Spinal cord (tissue), 10 donors: ENCODE measurements around the gene MREG. TPM values are rescaled to one million over a fixed set of nuclear protein-coding genes. Genes with fewer than 3 reads are reported as not detected.
"Not testable (repeated sequence)": the region's sequence is repeated elsewhere in the genome, so short reads cannot be mapped to it uniquely, and the experiment has no call there.

Experiments used
- DNase-seq, 6 donors: peaks; one replicate each; pipeline versions ENCODE4 v3.0.0 to v3.0.0-alpha.2; 2013 to 2015; ENCODE audit warnings: low spot score in 6 of 6, low read depth in 4 of 6
- H3K27ac ChIP-seq: one replicate; pipeline ENCODE4 v1.5.1; 2013; ENCODE audit warnings: low read depth, low read length, control low read depth
- H3K27me3 ChIP-seq: one replicate; pipeline ENCODE4 v1.6.1; 2013; ENCODE audit warnings: low read length; ENCODE audit not compliant: control insufficient read depth, insufficient read depth
- H3K36me3 ChIP-seq: one replicate; pipeline ENCODE4 v1.6.1; 2013; ENCODE audit warnings: low read length; ENCODE audit not compliant: control insufficient read depth, insufficient read depth
- H3K4me1 ChIP-seq: one replicate; pipeline ENCODE4 v1.6.1; 2013; ENCODE audit warnings: low read length; ENCODE audit not compliant: control insufficient read depth, insufficient read depth
- H3K4me3 ChIP-seq: one replicate; pipeline ENCODE4 v1.5.1; 2013; ENCODE audit warnings: low read depth, low read length, control low read depth
- H3K9me3 ChIP-seq: one replicate; pipeline ENCODE4 v1.6.1; 2013; ENCODE audit warnings: low read length; ENCODE audit not compliant: control insufficient read depth, insufficient read depth
- WGBS: methylation state at CpG from one replicate; pipeline ENCODE4 v1.1.5; 2013; ENCODE audit warnings: missing lambda C conversion rate; ENCODE audit not compliant: insufficient coverage; 5-methylcytosine and 5-hydroxymethylcytosine counted together
- polyA plus RNA-seq, 2 donors: library from polyadenylated mRNA; unstranded; fragments of 120-200 nt; gene quantifications; one replicate each; pipeline ENCODE4 v1.2.1, GENCODE V29; 2013; ENCODE audit not compliant: insufficient read length in 2 of 2
- total RNA-seq, 2 donors: library from RNA; depleted of rRNA in 1 of 2; stranded (reverse); fragments of 120-200 nt in 1 of 2; fragments of >200 nt in 1 of 2; gene quantifications; one replicate each; pipeline versions ENCODE4 v1.2.3 to v1.2.4, GENCODE V29; 2013 to 2014
- donor health status: healthy.

Gene MREG
- total and polyA plus RNA-seq, 4 donors: 4.5 to 11.6 (median 6.7) TPM

DNA sequence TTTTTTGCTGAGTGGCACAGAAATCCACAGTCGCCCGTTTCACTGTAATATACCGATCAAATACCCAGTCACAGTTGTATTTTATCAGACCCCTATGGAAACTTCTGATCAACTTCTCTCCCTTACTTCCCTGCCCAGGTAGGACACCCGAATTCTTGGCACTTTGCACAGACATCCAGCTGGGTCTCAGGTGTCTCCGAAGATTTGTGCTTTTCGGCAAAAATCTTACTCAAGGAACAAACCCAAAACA, 596 bp downstream of the MREG start:
- DNase-seq: peak in 1 of 6 donors; percentile 28
- Histone ChIP-seq H3K36me3 (peaks cover 3% of the 10 kb centered on the region), H3K4me1 (peaks cover 3% of the 10 kb centered on the region), H3K9me3 (no peaks in the 10 kb centered on the region), H3K27me3 (no peaks in the 10 kb centered on the region), H3K27ac (no peak overlapping the region), H3K4me3 (peak overlapping the region; percentile 56)
- 5% methylated on average over 6 of the region's 6 CpGs for WGBS

GRCh38 chr2:216012133-216012829, 1.1 kb downstream of the MREG start:
- no peaks in the 10 kb centered on the region for H3K9me3 ChIP-seq
- no peak overlapping the region for H3K27ac ChIP-seq
- 23% methylated on average over 2 of the region's 6 CpGs for WGBS
- H3K27me3 ChIP-seq: no peaks in the 10 kb centered on the region
- H3K4me1 ChIP-seq: peaks cover 3% of the 10 kb centered on the region
- peak overlapping the region; percentile 56 for H3K4me3 ChIP-seq
- DNase-seq: peak in 1 of 6 donors; percentile 12
- H3K36me3 ChIP-seq: peaks cover 3% of the 10 kb centered on the region

DNA sequence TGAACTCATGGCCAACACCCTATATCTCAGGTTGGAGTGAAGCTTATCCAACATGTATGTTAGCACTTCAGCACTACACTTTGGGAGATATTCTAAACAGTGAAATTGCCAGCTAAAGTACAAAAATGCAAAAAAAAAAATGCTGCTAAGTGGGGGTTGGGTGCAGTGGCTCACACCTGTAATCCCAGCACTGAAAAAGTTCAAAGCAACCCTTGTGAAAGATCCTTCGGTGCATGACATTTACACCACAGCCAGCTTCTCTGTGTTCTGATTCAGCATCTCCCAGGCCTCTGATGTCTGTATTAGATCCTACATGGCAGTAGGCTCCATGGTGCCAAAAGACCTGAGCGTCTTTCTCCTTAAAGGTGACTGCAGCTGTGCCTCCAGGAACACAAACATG, 4.1 kb downstream of the MREG start:
- not testable (repeated sequence) for H3K4me3 ChIP-seq, H3K36me3 ChIP-seq, H3K4me1 ChIP-seq, DNase-seq, H3K27me3 ChIP-seq, H3K27ac ChIP-seq, H3K9me3 ChIP-seq
- 88% methylated on average over 2 of the region's 2 CpGs for WGBS

DNA sequence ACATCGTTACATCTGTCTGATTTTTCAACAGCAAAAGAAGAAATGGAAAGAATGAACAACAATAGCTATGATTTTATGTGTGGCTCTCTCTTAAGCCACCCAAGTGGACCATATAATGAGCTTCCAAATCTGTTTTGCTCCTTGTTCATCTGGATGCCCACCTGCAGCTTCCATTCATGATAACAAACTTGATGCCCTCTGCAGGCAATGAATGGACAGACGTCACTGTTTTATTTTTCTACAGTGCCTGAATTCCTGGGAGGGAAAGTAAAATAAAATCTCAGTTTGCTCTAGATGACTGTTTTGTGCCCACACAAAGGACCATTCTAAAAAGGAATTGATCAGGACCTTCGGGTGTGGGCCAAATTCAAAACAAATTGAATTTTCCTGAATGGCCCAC, 5.0 kb downstream of the MREG start:
- Histone ChIP-seq H3K27ac (no peak overlapping the region), H3K4me3 (no peak overlapping the region), H3K27me3 (no peaks in the 10 kb centered on the region), H3K9me3 (no peaks in the 10 kb centered on the region), H3K4me1 (peaks cover 3% of the 10 kb centered on the region), H3K36me3 (no peaks in the 10 kb centered on the region)
- no peak for DNase-seq
- no CpG with 5 or more reads among the region's 3 CpGs for WGBS

DNA sequence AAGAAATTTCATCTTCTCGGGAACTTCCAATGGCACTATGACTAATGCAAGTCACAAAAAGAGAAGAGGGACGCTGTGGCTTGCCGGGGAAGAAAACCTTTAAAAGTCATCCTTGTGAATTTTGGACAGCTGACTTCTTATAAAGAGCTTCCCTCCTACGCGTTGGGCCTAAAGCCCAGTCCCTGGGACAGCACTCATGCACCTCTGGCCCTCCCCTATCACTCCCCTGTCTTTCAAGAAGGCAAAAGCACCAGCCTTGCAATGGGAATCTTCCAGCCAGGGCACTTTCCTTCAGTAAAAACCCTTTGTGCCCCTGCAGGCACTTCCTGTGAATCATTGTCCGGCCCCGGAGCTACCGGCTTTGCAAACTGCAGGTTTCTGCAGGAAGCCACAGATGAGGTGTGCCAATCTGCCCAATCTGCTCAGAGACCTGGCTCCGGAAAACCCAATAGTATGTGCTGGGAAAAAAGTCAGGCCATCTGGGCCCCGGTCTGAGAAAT, 7.1 kb downstream of the MREG start:
- Histone ChIP-seq H3K4me3 (no peak overlapping the region), H3K4me1 (peaks cover 4% of the 10 kb centered on the region), H3K27ac (no peak overlapping the region), H3K27me3 (no peaks in the 10 kb centered on the region), H3K36me3 (no peaks in the 10 kb centered on the region), H3K9me3 (no peaks in the 10 kb centered on the region)
- no peak for DNase-seq
- WGBS: 60% methylated on average over 7 of the region's 10 CpGs

GRCh38 chr2:216004697-216005283, 8.6 kb downstream of the MREG start:
- Histone ChIP-seq H3K27me3 (no peaks in the 10 kb centered on the region), H3K4me3 (no peak overlapping the region), H3K9me3 (no peaks in the 10 kb centered on the region), H3K36me3 (no peaks in the 10 kb centered on the region), H3K4me1 (peaks cover 4% of the 10 kb centered on the region), H3K27ac (no peak overlapping the region)
- peak in 1 of 6 donors; percentile 26 for DNase-seq
- WGBS: 100% methylated on average over 1 of the region's 3 CpGs

DNA sequence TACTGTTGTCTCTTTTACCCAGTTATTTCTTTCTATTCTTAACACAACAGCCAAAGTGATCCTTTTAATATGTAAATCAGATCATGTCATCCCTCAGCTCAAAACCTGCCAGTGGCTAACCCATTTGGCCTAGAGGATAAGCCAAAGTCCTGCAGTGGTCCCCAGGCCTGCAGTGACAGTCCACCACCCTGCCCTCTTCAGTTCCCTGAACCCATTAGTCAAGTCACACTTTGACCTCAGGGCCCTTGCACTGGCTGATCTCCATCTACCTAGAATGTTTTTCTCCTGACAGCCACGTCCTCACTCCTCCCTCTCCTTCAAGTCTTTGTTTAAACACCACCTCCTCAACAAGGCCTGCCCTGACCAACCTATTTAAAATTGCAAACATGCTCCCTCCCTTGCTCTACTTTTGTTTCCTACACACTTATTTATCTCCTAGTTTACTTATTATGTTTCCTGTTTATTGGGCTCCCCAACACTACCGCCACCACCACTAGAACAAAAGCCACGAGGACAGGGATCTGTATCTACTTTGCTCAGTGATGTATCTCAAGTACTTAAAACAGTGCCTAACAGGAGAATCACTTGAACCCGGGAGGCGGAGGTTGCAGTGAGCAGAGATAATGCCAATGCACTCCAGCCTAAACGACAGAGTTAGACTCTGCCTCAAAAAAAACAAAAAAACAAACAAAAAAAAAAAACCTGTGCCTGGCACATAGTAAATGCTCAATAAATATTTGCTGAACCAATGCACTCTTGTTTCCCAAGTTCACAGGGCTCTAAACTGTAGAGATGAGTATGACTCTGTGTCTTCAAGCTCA, 9.3 kb downstream of the MREG start:
- no peak for DNase-seq
- Histone ChIP-seq H3K4me3 (no peak overlapping the region), H3K9me3 (no peaks in the 10 kb centered on the region), H3K27ac (no peak overlapping the region), H3K27me3 (no peaks in the 10 kb centered on the region), H3K36me3 (no peaks in the 10 kb centered on the region), H3K4me1 (peaks cover 4% of the 10 kb centered on the region)
- 75% methylated on average over 3 of the region's 6 CpGs for WGBS

GRCh38 chr2:216002693-216003092, 10.7 kb downstream of the MREG start:
- no peak overlapping the region for H3K4me3 ChIP-seq
- H3K36me3 ChIP-seq: no peaks in the 10 kb centered on the region
- H3K4me1 ChIP-seq: peaks cover 4% of the 10 kb centered on the region
- no peaks in the 10 kb centered on the region for H3K9me3 ChIP-seq
- no peaks in the 10 kb centered on the region for H3K27me3 ChIP-seq
- 89% methylated on average over 1 of the region's 2 CpGs for WGBS
- no peak for DNase-seq
- no peak overlapping the region for H3K27ac ChIP-seq

GRCh38 chr2:216002101-216002678, 11.2 kb downstream of the MREG start:
- Histone ChIP-seq H3K36me3 (no peaks in the 10 kb centered on the region), H3K4me1 (peaks cover 4% of the 10 kb centered on the region), H3K27me3 (no peaks in the 10 kb centered on the region), H3K9me3 (no peaks in the 10 kb centered on the region), H3K4me3 (no peak overlapping the region), H3K27ac (no peak overlapping the region)
- DNase-seq: peak in 1 of 6 donors; percentile 22
- WGBS: 32% methylated on average over 5 of the region's 5 CpGs
